Neural progenitor cell (in vitro differentiated cells): ENCODE data around the gene TEX9.

ENCODE experiments used
- EZH2 ChIP-seq: fragments of 200-600 bp; sonication (generic); IDR thresholded peaks from 2 replicates; pipeline ENCODE4 v1.6.1; 2017; ENCODE audit warnings: antibody characterized with exemption, mild to moderate bottlenecking, moderate library complexity
- TF ChIP-seq, protein P1 (sequence below): fragments of 200-600 bp; sonication (generic); IDR thresholded peaks from 2 replicates; pipeline ENCODE4 v1.5.1; 2017; ENCODE audit warnings: antibody characterized with exemption, mild to moderate bottlenecking

- no peak for TF ChIP-seq EZH2
- TF ChIP-seq, protein P1, sequence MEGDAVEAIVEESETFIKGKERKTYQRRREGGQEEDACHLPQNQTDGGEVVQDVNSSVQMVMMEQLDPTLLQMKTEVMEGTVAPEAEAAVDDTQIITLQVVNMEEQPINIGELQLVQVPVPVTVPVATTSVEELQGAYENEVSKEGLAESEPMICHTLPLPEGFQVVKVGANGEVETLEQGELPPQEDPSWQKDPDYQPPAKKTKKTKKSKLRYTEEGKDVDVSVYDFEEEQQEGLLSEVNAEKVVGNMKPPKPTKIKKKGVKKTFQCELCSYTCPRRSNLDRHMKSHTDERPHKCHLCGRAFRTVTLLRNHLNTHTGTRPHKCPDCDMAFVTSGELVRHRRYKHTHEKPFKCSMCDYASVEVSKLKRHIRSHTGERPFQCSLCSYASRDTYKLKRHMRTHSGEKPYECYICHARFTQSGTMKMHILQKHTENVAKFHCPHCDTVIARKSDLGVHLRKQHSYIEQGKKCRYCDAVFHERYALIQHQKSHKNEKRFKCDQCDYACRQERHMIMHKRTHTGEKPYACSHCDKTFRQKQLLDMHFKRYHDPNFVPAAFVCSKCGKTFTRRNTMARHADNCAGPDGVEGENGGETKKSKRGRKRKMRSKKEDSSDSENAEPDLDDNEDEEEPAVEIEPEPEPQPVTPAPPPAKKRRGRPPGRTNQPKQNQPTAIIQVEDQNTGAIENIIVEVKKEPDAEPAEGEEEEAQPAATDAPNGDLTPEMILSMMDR, result no peak
Observed at GRCh38 chr15:56454836-56455235, 89.6 kb downstream of the TEX9 start.
